Measurements from ENCODE around the gene MRPS34.
"Not testable (repeated sequence)": the region's sequence is repeated elsewhere in the genome, so short reads cannot be mapped to it uniquely, and the experiment has no call there.

The MRPS34 gene

DNA sequence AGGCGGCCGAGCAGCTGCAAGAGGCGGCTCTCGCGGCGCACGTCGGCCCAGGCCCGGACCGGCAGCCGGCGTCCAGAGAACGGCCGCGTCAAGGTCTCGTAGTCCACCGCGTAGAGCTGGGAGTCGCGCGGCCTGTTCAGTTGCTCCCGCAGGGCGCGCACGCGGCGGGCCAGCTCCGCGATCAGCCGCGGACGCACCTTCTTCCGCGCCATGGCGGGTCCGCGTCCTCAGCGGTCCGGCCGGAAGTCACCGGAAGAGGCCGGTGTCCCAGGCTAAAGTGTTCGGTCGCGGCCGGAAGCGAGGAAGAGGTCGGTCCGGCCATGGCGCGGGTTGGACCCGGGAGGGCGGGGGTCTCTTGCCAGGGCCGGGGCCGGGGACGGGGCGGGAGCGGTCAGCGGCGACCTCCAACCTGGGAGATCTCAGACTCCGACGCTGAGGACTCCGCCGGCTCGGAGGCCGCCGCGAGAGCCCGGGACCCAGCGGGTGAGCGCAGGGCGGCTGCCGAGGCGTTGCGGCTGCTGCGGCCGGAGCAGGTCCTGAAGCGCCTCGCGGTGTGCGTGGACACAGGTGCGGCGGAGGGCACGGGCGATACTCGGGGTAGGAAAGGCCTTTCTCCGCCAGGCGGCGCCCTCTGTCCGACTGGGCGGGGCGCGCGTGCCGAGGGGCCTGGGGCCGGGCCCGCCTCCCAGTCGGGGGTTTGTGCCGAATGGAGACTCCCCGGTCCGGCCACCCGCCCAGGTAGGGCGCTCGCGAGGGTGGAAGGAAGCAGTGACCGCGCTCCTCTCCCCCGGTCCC lies at the start of gene MRPS34:
Gene MRPS34 (minus strand): TSS at position 227 of the 795 bp plus-strand sequence. CDS start 15 bp downstream, at position 212.
- DNase-seq (ENCODE audit: low read depth in 1 of 2, low spot score in 1 of 2): peak; percentile 53 to 72

- DNase-seq (ENCODE audit: low read depth in 1 of 2, low spot score in 1 of 2): no peak
Observed at GRCh38 chr16:1821861-1822611, 49.1 kb upstream of the MRPS34 start.

GRCh38 chr16:1820946-1821290 lies 48.0 kb upstream of the MRPS34 start:
- DNase-seq (ENCODE audit: low read depth in 1 of 2, low spot score in 1 of 2): no peak

- DNase-seq (ENCODE audit: low read depth in 1 of 2, low spot score in 1 of 2): no peak
Observed at GRCh38 chr16:1820096-1820945, 47.4 kb upstream of the MRPS34 start.

- no peak for DNase-seq (ENCODE audit: low read depth in 1 of 2, low spot score in 1 of 2)
Observed at GRCh38 chr16:1819611-1820010, 46.7 kb upstream of the MRPS34 start.

DNA sequence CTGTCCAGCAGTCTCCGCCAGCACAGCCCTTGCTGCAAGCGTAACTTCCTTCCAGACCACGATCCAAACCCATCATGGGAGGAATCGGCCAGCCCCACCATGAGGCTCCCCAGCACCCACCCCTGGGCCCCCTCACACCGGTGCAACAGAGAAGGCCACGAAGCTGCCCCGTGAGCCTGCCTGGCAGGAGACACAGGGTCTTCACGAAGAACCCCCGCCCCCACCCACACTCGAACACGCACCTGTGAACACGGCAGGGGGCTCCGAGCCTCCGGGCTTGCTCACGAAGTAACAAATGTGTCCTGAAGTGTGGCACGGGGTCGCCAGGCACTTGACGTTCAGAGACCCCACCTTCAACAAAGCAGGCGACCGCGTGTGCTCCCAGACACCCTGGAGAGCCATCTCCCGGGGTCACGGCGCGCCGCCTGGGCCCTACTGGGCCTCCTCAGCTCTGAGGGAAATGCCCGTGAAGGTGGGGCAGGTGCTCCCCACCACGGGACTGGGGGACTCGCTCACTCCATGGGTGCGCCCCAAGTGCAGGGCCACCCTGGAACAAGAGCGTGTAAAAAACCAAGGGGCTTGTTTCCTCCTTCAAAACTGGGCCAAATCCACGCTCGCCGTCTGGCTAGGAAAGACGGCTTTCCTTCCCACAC lies 46.1 kb upstream of the MRPS34 start:
- no peak for DNase-seq (ENCODE audit: low read depth in 1 of 2, low spot score in 1 of 2)

- DNase-seq (ENCODE audit: low read depth in 1 of 2, low spot score in 1 of 2): no peak
Observed at GRCh38 chr16:1818204-1818872, 45.4 kb upstream of the MRPS34 start.

DNA sequence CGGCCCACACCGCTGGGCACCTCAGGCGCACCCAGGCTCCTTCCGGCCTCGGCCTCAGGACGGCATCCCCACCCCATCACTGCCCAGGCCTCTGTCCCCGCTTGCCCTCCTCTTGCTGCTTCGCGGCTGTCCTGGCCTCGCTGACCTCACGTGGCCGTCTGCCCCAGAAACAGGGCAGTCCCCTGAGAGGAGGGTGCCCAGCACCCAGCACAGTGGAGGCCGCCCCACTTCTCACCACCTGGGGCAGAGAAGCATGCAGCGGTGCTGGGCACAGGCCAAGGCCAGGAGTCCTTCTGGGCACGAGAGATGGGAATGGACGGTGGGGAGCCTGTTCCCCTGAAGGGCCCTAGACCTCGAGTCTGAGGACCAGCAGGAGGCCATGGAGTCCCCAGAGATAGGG lies 44.8 kb upstream of the MRPS34 start:
- no peak for DNase-seq (ENCODE audit: low read depth in 1 of 2, low spot score in 1 of 2)

DNA sequence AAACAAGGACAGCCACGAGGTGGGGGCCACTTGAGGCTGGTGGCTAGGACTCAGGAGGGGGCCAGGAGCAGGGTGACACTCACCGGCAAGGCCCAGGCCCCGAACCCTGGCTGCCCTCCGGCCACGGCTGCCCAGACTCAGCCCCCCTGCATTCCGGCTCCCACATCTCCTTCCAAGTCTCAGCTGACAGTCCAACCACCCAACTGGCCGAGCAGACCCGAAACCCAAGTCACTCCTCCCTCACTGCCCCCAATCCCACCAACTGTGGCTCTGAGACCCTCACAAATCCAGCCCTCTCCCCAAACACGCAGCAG lies 44.3 kb upstream of the MRPS34 start:
- DNase-seq (ENCODE audit: low read depth in 1 of 2, low spot score in 1 of 2): no peak

GRCh38 chr16:1816396-1817275 lies 43.7 kb upstream of the MRPS34 start:
- no peak for DNase-seq (ENCODE audit: low read depth in 1 of 2, low spot score in 1 of 2)

DNA sequence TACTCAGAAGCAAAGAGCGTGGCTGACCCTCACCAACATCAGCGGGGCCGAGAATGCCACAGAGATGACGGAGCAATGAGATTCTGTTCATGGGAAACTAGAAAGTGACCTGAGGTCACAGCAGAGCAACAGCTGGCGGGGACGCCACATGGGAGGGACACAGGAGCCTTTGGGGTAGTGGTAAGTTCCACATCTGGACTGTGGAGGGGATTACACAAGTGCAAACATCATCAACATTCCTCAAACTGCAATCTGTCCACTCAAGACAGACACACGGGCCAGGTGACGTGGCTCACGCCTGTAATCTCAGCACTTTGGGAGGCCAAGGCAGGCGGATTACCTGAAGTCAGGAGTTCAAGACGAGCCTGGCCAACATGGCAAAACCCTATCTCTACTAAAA lies 42.5 kb upstream of the MRPS34 start:
- DNase-seq (ENCODE audit: low read depth in 1 of 2, low spot score in 1 of 2): no peak

DNA sequence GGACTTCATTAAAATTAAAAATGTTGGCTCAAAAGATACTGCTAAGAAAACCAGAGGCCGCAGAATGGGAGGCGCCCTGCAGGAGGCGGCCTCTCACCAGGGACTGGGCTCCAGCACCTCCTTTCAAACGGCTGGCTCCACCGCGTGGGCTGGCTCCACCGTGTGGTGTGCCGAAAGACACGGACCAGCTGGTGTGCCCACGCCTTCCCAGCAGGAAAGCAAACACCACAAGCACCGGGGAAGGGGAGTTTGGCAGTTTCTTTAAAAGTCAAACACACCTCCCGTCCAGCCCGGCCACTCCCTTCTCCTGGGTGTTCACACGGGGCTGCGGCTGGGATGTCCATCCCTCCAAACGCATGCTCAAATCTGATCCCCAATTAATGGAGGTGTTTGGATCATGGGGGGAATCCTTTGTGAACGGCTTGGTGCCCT lies 39.8 kb upstream of the MRPS34 start:
- DNase-seq (ENCODE audit: low read depth in 1 of 2, low spot score in 1 of 2): no peak

- no peak for DNase-seq (ENCODE audit: low read depth in 1 of 2, low spot score in 1 of 2)
Observed at GRCh38 chr16:1810536-1810935, 37.6 kb upstream of the MRPS34 start.

GRCh38 chr16:1810106-1810505 lies 37.2 kb upstream of the MRPS34 start:
- DNase-seq (ENCODE audit: low read depth in 1 of 2, low spot score in 1 of 2): no peak

- DNase-seq (ENCODE audit: low read depth in 1 of 2, low spot score in 1 of 2): no peak
Observed at GRCh38 chr16:1809281-1809801, 36.4 kb upstream of the MRPS34 start.

DNA sequence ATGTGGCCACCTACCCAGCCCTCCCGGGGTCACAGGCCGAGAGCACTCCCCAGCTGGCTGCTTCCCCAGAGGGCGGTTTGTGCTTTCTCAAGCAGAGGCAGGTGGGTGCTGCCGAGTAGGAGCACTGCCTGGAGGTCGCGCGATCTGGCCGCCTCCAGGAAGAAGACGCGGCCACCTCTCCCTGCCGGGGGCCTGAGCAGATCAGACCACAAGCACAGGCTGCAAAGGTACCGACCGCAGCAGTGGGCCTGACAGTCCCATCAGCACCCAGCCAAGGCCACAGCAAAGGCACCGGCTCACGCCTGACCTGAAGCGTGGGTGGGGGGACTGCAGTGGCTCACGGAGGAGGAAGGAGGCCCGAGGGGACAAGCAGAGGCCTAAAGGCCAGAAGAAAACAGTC lies 35.8 kb upstream of the MRPS34 start:
- DNase-seq (ENCODE audit: low read depth in 1 of 2, low spot score in 1 of 2): no peak

- no peak for DNase-seq (ENCODE audit: low read depth in 1 of 2, low spot score in 1 of 2)
Observed at GRCh38 chr16:1807626-1808025, 34.7 kb upstream of the MRPS34 start.

GRCh38 chr16:1800701-1801100 lies 27.8 kb upstream of the MRPS34 start:
- no peak for DNase-seq (ENCODE audit: low read depth in 1 of 2, low spot score in 1 of 2)

- DNase-seq (ENCODE audit: low read depth in 1 of 2, low spot score in 1 of 2): not testable (repeated sequence)
Observed at GRCh38 chr16:1799263-1799662, 26.3 kb upstream of the MRPS34 start.

Data from activated T-helper 1 cell treated with anti-CD3 and anti-CD28 coated beads, Interleukin-2, amount 50 U/mL, for 16 hours (primary cell).